Measurements from ENCODE around the gene SUN1. TPM values are rescaled to one million over a fixed set of nuclear protein-coding genes. Genes with fewer than 3 reads are reported as not detected.

Gene SUN1
- total RNA-seq, 2 experiments from 2014 or later: 65.7 to 72.8 TPM

DNA sequence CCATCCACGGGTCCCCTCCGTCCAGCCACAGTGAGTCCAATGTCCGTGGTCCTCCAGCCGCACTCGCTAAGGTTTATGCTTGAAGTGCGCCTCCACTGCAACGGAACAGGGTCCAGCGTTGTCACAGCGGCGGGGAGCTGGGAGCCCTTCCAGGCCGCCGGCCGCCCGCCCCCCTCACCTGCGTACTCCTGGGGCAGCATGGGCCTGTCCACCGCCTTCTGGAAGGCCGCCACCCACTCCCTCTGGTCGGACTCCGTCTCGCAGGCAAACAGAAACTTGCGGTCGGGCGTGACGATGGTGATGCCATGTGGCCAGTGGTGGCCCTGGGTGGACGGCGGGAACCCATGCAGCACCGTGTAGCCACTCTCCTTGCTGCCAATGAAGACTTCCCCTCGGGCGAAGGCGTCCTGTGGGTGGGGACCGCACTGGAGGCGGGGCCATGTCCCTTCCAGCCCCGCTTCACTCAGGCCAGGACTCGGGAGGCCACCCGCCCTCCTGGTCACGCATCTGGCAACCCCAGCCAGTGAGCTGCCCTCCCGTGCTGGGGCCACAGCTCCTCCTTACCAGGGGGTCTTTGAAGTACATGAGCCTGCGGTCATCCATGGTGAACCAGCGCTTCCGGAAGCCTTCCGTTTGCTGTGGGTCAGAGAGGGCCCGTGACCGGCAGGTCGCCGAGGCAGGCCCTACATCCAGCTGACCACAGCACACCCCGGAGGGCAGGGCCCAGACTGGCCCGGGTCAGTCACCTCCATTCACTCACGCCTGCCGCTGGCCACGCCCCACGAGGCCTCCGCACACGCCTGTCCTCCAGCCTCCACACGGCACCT, 66.8 kb downstream of the SUN1 start:
- Mint-ChIP-seq H3K27me3 (no peaks in the 10 kb centered on the region), H3K4me3 (no peak overlapping the region), H3K27ac (no peak overlapping the region), H3K4me1 (peaks cover 2% of the 10 kb centered on the region), H3K36me3 (ENCODE audit: low read depth) (peaks cover 11% of the 10 kb centered on the region), H3K9me3 (no peaks in the 10 kb centered on the region)
- DNase-seq: no peak
- ChIA-PET POLR2A (interaction anchor here (1.5 kb wide), 1 partner anchor 26 kb away, joined by 3 read pairs; no protein-coding TSS in a partner anchor), CTCF (no interaction called here)

- H3K36me3 Mint-ChIP-seq (ENCODE audit: low read depth): peaks cover 9% of the 10 kb centered on the region
- H3K27ac Mint-ChIP-seq: no peak overlapping the region
- POLR2A ChIA-PET: interaction anchor here (0.8 kb wide), 1 partner anchor 23 kb away, joined by 3 read pairs; no protein-coding TSS in a partner anchor
- CTCF ChIA-PET: no interaction called here
- no peak for DNase-seq
- no peaks in the 10 kb centered on the region for H3K9me3 Mint-ChIP-seq
- H3K4me3 Mint-ChIP-seq: no peak overlapping the region
- peaks cover 2% of the 10 kb centered on the region for H3K4me1 Mint-ChIP-seq
- no peaks in the 10 kb centered on the region for H3K27me3 Mint-ChIP-seq
Observed at GRCh38 chr7:899806-900205, 67.5 kb downstream of the SUN1 start.

- H3K27me3 Mint-ChIP-seq: no peaks in the 10 kb centered on the region
- POLR2A ChIA-PET: interaction anchor here (0.6 to 2.2 kb wide), 3 partner anchors 24 to 74 kb away, joined by 3 to 6 read pairs (median 3); partner anchors contain the start of gene COX19
- CTCF ChIA-PET: no interaction called here
Observed at GRCh38 chr7:900331-901040, 68.2 kb downstream of the SUN1 start.

DNA sequence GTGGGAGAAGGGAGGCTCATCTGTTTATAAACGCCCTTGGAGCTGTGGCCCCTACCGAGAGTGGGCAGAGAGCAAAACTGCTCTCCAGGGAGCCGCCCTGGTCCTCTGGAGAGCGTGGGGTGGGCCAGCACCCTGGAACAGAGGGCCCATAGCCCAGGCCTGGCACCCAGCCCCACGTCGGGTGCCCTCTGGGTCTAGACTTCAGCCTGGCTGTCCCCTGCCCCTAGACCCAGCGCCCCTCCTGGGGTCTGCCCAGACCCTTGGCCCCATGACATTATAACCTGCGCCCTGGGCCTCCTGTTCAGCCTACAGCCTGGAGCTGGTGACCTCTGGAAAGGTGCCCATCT, 68.7 kb downstream of the SUN1 start:
- Mint-ChIP-seq H3K4me3 (no peak overlapping the region), H3K36me3 (ENCODE audit: low read depth) (peaks cover 4% of the 10 kb centered on the region), H3K27ac (no peak overlapping the region), H3K9me3 (no peaks in the 10 kb centered on the region), H3K27me3 (no peaks in the 10 kb centered on the region), H3K4me1 (peaks cover 2% of the 10 kb centered on the region)
- POLR2A ChIA-PET: interaction anchor here (0.6 to 2.2 kb wide), 3 partner anchors 15 to 74 kb away, joined by 3 to 6 read pairs (median 3); partner anchors contain the start of gene COX19
- CTCF ChIA-PET: no interaction called here
- no peak for DNase-seq

More at GRCh38 chr7:900331-901040, 68.2 kb downstream of the SUN1 start:
- peaks cover 6% of the 10 kb centered on the region for H3K36me3 Mint-ChIP-seq (ENCODE audit: low read depth)
- no peak overlapping the region for H3K4me3 Mint-ChIP-seq
- H3K27ac Mint-ChIP-seq: no peak overlapping the region
- H3K9me3 Mint-ChIP-seq: no peaks in the 10 kb centered on the region
- no peak for DNase-seq
- peaks cover 2% of the 10 kb centered on the region for H3K4me1 Mint-ChIP-seq

- DNase-seq: peak; percentile 68
- POLR2A ChIA-PET: interaction anchor here (0.6 to 2.2 kb wide), 3 partner anchors 16 to 73 kb away, joined by 3 to 6 read pairs (median 3); partner anchors contain the start of gene COX19
- Mint-ChIP-seq H3K27ac (no peak overlapping the region), H3K27me3 (no peaks in the 10 kb centered on the region), H3K9me3 (no peaks in the 10 kb centered on the region), H3K4me3 (no peak overlapping the region), H3K36me3 (ENCODE audit: low read depth) (no peaks in the 10 kb centered on the region), H3K4me1 (peaks cover 2% of the 10 kb centered on the region)
- CTCF ChIA-PET: no interaction called here
Observed at GRCh38 chr7:901388-902154, 69.3 kb downstream of the SUN1 start.

DNA sequence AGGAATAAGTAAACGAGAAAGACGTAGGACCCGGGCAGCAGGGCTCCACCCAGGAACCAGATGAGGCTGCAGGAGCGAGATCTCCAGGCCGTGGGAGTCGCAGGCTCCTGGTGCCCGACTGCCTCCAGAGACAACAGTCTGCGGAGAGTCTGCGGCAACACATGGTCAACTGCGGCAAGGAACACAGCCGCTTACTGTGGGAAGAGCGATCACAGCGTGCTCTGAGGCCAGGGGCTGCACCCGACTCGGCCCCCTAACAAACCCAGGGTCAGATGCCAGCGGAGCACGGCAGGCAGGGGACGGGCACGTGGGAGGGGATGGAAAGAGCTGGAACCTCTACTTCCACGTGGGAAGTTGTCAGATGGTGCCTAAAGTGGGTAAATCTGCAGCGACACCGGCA, 70.7 kb downstream of the SUN1 start:
- Mint-ChIP-seq H3K9me3 (no peaks in the 10 kb centered on the region), H3K27me3 (no peaks in the 10 kb centered on the region), H3K36me3 (ENCODE audit: low read depth) (no peaks in the 10 kb centered on the region), H3K4me3 (no peak overlapping the region), H3K4me1 (peaks cover 2% of the 10 kb centered on the region), H3K27ac (no peak overlapping the region)
- DNase-seq: no peak
- POLR2A ChIA-PET: no interaction called here
- CTCF ChIA-PET: no interaction called here

DNA sequence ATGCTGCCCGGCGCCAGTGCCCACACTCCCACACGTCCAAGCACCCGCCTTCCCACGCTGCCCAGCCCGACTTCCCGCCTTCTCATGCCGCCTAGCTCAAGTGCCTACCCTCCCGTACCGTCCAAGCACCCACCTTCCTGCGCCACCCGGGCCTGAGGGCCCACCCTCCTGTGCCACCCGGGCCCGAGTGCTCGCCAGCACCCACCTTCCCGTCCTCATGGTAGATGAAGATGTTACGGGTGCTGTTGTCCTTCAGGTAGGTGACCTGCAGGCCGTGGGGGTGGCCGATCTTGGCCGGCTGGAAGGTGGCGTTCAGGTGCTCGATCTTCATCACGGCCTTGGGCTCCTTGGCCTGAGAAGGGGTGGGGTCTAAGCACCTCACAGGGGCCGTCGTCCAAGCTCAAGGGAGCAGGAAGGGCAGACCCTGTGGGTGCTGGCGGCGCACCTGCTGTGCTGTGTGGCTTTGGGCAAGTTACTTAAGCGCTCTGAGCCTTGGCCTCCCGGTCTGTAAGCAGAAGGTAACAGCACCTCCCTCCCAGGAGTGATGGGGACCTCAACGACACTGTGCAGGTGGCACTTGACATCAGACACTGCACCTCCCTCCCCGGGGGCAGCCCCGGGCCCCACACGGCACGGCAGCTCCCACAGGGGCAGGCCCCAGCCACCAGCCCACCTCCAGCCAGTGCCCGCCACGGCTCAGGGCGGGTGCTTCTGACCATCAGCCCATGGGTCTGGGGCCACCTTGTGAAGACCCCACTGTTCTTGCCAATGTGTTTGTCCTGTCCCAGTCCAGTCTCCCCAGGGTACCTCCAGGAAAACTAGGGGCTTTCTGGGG, 71.9 kb downstream of the SUN1 start:
- Mint-ChIP-seq H3K27me3 (no peaks in the 10 kb centered on the region), H3K27ac (no peak overlapping the region), H3K36me3 (ENCODE audit: low read depth) (no peaks in the 10 kb centered on the region), H3K9me3 (no peaks in the 10 kb centered on the region), H3K4me3 (no peak overlapping the region), H3K4me1 (peaks cover 2% of the 10 kb centered on the region)
- ChIA-PET CTCF (no interaction called here), POLR2A (no interaction called here)
- no peak for DNase-seq

DNA sequence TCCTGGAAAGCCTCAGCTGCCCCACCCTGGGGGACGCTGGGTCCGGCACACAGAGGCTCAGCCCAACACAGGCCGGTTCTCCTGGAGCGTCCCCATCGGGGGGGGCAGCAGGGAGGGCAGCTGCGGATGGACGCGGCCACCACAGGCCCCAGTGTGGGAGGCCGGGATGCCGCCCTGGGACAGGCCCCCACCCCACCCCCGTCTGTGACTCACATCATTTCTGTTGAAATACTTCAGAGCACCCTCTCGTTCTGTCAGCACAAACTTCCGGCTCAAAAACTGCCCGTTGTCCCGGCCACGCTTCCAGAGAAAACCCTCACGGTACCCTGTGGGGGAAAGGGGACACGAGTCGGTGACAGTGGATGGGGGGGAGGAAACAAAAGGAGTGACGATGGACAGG, 72.6 kb downstream of the SUN1 start:
- Mint-ChIP-seq H3K27ac (no peak overlapping the region), H3K9me3 (no peaks in the 10 kb centered on the region), H3K4me3 (no peak overlapping the region), H3K4me1 (peaks cover 4% of the 10 kb centered on the region), H3K27me3 (peaks cover 3% of the 10 kb centered on the region), H3K36me3 (ENCODE audit: low read depth) (no peaks in the 10 kb centered on the region)
- ChIA-PET POLR2A (no interaction called here), CTCF (no interaction called here)
- DNase-seq: no peak

- no peaks in the 10 kb centered on the region for H3K9me3 Mint-ChIP-seq
- ChIA-PET POLR2A (interaction anchor here (0.9 to 1.6 kb wide), 2 partner anchors 16 to 68 kb away, joined by 3 to 7 read pairs; partner anchors contain the start of gene COX19), CTCF (interaction anchor here (1.4 kb wide), 1 partner anchor 69 kb away, joined by 4 read pairs; the partner anchor contains the start of gene COX19)
- DNase-seq: no peak
- H3K36me3 Mint-ChIP-seq (ENCODE audit: low read depth): no peaks in the 10 kb centered on the region
- no peak overlapping the region for H3K27ac Mint-ChIP-seq
- no peak overlapping the region for H3K4me3 Mint-ChIP-seq
- peaks cover 9% of the 10 kb centered on the region for H3K27me3 Mint-ChIP-seq
- H3K4me1 Mint-ChIP-seq: peaks cover 9% of the 10 kb centered on the region
Observed at GRCh38 chr7:906776-907157, 74.5 kb downstream of the SUN1 start.

DNA sequence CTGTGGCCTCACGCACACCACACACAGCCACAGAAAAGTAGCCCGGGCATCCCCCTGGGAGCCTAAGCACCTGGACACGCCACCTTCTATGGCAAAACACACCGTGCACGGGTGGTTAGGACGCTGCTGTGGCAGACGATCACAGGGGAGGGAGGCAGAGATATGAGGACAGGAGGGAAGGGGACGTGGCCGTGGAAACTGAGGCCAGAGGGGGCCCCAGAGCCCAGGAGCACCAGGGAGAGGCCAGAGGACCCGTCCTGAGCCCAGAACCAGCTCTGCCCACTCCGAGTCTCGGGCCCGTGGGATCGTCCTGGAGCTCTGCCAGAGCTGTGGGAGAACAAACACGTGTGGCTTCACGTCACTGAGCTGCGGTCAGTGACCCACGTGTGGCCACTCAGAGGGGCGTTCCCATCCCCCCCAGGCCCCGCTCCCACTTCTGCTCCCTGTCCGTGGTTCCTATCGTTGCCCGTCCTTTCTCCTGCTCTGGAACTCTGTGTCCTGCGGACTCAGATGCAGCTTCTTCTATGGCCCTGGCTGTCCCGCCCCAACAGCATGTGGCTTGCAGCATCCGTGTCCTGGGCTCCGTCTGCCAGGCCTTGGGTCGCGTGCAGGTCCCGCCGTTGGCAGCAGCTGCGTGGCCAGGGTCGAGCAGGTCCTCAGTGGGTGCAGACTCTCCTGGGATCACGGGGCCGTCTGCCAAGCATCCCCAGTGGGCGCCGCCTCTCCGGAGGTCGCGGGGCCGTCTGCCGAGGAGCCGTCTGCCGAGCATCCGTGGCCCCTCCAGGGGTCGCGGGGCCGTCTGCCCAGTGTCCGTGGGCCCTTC, 75.1 kb downstream of the SUN1 start:
- DNase-seq: no peak
- POLR2A ChIA-PET: interaction anchor here (0.9 to 3.2 kb wide), 3 partner anchors 16 to 68 kb away, joined by 3 to 15 read pairs (median 7); partner anchors contain the start of gene COX19
- Mint-ChIP-seq H3K27ac (no peak overlapping the region), H3K27me3 (peaks cover 9% of the 10 kb centered on the region), H3K4me1 (peaks cover 9% of the 10 kb centered on the region), H3K4me3 (no peak overlapping the region), H3K36me3 (ENCODE audit: low read depth) (no peaks in the 10 kb centered on the region), H3K9me3 (no peaks in the 10 kb centered on the region)
- CTCF ChIA-PET: interaction anchor here (0.6 to 4.1 kb wide), 6 partner anchors 22 to 89 kb away, joined by 3 to 21 read pairs (median 4); partner anchors contain the start of gene COX19

- no peaks in the 10 kb centered on the region for H3K9me3 Mint-ChIP-seq
- H3K27me3 Mint-ChIP-seq: peaks cover 9% of the 10 kb centered on the region
- no peaks in the 10 kb centered on the region for H3K36me3 Mint-ChIP-seq (ENCODE audit: low read depth)
- ChIA-PET CTCF (interaction anchor here (0.6 to 4.1 kb wide), 7 partner anchors 15 to 67 kb away, joined by 3 to 21 read pairs (median 4); partner anchors contain the start of gene COX19), POLR2A (interaction anchor here (1.6 to 3.2 kb wide), 3 partner anchors 15 to 67 kb away, joined by 6 to 15 read pairs (median 7); partner anchors contain the start of genes ADAP1 and COX19)
- no peak overlapping the region for H3K27ac Mint-ChIP-seq
- no peak overlapping the region for H3K4me3 Mint-ChIP-seq
- no peak for DNase-seq
- peaks cover 9% of the 10 kb centered on the region for H3K4me1 Mint-ChIP-seq
Observed at GRCh38 chr7:908159-908581, 75.9 kb downstream of the SUN1 start.

All from activated CD4-positive, alpha-beta memory T cell treated with anti-CD3 and anti-CD28 coated beads, Interleukin-2, amount 10 ng/mL, durations not matched to agents 7 days and 5 days (primary cell).